Left lung (tissue), 10 donors: ENCODE results near the gene TSPEAR. TPM values are rescaled to one million over a fixed set of nuclear protein-coding genes. Genes with fewer than 3 reads are reported as not detected.

Experiments used
- ATAC-seq: fragments of 200-7000 bp; cut with Tn5 transposase; one replicate; pipeline ENCODE4 v1.9.1; 2020; ENCODE audit warnings: moderate library complexity
- DNase-seq, 4 donors: peaks; one replicate each; pipeline ENCODE4 v3.0.0-alpha.2; 2013 to 2020
- H3K27ac ChIP-seq, 2 donors: fragments of 200-600 bp; sonication (generic) in 1 of 2; one replicate each; pipeline versions ENCODE4 v1.5.0 to v1.8.0; 2020 to 2021
- H3K27me3 ChIP-seq, 2 donors: fragments of 200-600 bp; sonication (generic) in 1 of 2; one replicate each; pipeline versions ENCODE4 v1.5.0 to v1.8.0; 2020 to 2021
- H3K36me3 ChIP-seq, 2 donors: fragments of 200-600 bp; sonication (generic) in 1 of 2; one replicate each; pipeline versions ENCODE4 v1.5.0 to v1.8.0; 2020 to 2021
- H3K4me1 ChIP-seq, 2 donors: fragments of 200-600 bp; one replicate each; pipeline ENCODE4 v1.8.0; 2021
- H3K4me3 ChIP-seq, 2 donors: fragments of 200-600 bp; sonication (generic) in 1 of 2; one replicate each; pipeline versions ENCODE4 v1.5.0 to v1.8.0; 2020 to 2021; ENCODE audit warnings: mild to moderate bottlenecking in 1 of 2
- H3K9me3 ChIP-seq, 2 donors: fragments of 200-600 bp; sonication (generic) in 1 of 2; one replicate each; pipeline versions ENCODE4 v1.5.0 to v1.8.0; 2020 to 2021
- CTCF ChIP-seq, 2 donors: fragments of 200-600 bp; sonication (generic) in 1 of 2; IDR thresholded peaks; one replicate each; pipeline versions ENCODE4 v1.5.0 to v1.8.0; 2021; ENCODE audit warnings: antibody characterized with exemption in 2 of 2
- intact Hi-C, 2 donors: fragments of 100-400 bp; cut with DNase I; formaldehyde crosslinking; loops; one replicate each; pipeline versions ENCODE4 v1.11.2 to v1.14.2; 2022
- polyA plus RNA-seq, 6 donors: library from polyadenylated mRNA; unstranded; fragments of 120-200 nt; gene quantifications; one replicate each; pipeline ENCODE4 v1.2.1, GENCODE V29; 2013; ENCODE audit not compliant: insufficient read length in 6 of 6
- total RNA-seq, 2 donors: library from RNA; stranded (reverse); fragmentation: NEBNext Ultra II Directional; extraction: Animal tissue kit (Norgen Biotek cat#: 25700); gene quantifications; one replicate each; pipeline ENCODE4 v1.2.1, GENCODE V29; 2021
- donor health status: DM: no; HTN: yes; CAD: no.
- donor health status: DM: no; HTN: no; CAD: no.

TSPEAR gene
- total and polyA plus RNA-seq, 8 donors = 0.10 to 4.7 (median 3.3) TPM

DNA sequence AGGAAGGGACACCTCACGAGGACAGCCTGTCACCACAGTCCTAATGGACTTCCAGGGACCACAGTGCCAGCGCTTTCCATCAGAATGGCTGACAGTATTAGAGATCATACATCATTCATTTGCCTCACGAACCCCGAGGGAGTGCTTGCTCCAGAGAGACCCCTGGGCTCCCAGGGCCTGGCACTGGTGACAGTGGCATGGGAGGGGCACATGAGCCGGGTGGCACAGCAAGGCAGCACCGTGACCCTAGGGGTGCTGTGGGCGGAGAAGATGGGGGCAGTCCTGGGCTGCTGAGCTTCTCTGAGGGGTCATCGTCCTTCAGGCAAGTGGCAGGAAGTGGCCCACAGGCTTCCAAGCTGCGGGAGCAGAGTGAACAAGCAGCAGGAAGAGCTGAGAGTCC is 16.4 kb upstream of the TSPEAR start:
- no peak for ATAC-seq
- no peak overlapping the region for H3K27ac ChIP-seq
- no peaks in the 10 kb centered on the region for H3K36me3 ChIP-seq
- intact Hi-C loops = no loop called here
- no peak for DNase-seq
- H3K4me1 ChIP-seq = no peaks in the 10 kb centered on the region
- H3K4me3 ChIP-seq = no peak overlapping the region
- H3K27me3 ChIP-seq = peaks cover 15 to 62% of the 10 kb centered on the region in 2 donors
- no peaks in the 10 kb centered on the region for H3K9me3 ChIP-seq
- no peak for TF ChIP-seq CTCF (IDR thresholded peaks at IDR 0.05)

- Histone ChIP-seq H3K27ac (no peak overlapping the region), H3K4me1 (no peaks in the 10 kb centered on the region), H3K9me3 (no peaks in the 10 kb centered on the region), H3K4me3 (no peak overlapping the region), H3K27me3 (peaks cover 19 to 67% of the 10 kb centered on the region in 2 donors), H3K36me3 (no peaks in the 10 kb centered on the region)
- ATAC-seq (no peak), DNase-seq (no peak)
- intact Hi-C loops = no loop called here
- no peak for TF ChIP-seq CTCF (IDR thresholded peaks at IDR 0.05)
Observed at GRCh38 chr21:44727321-44727720, 15.9 kb upstream of the TSPEAR start.

DNA sequence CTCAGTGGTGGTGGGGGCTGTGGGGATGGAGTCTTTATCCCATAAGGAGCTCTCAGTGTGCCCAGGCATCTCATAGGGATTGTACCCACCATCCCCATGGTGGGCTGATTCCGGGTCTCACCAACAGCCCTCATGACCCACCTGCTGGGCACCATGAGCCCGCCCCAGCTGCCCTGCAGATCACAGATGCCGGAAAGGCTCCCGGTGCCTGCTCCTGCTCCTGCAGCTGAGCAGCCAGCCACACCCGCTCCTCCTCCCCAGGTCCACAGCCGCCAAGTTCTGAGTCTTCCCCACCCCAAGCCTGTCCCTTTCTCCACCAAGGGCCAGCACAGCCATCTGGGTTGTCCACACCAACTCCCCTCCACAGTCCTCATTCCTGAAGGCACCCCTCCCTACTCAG is 15.5 kb upstream of the TSPEAR start:
- no peak for TF ChIP-seq CTCF (IDR thresholded peaks at IDR 0.05)
- DNase-seq (no peak), ATAC-seq (no peak)
- Histone ChIP-seq H3K27ac (no peak overlapping the region), H3K4me3 (no peak overlapping the region), H3K27me3 (peaks cover 19 to 72% of the 10 kb centered on the region in 2 donors), H3K4me1 (no peaks in the 10 kb centered on the region), H3K9me3 (no peaks in the 10 kb centered on the region), H3K36me3 (no peaks in the 10 kb centered on the region)
- intact Hi-C loops = no loop called here

GRCh38 chr21:44724926-44725325 is 13.6 kb upstream of the TSPEAR start:
- no peaks in the 10 kb centered on the region for H3K36me3 ChIP-seq
- no peak for ATAC-seq
- no peaks in the 10 kb centered on the region for H3K9me3 ChIP-seq
- DNase-seq = no peak
- H3K4me1 ChIP-seq = no peaks in the 10 kb centered on the region
- H3K4me3 ChIP-seq = no peak overlapping the region
- no peak for TF ChIP-seq CTCF (IDR thresholded peaks at IDR 0.05)
- H3K27me3 ChIP-seq = peaks cover 19 to 87% of the 10 kb centered on the region in 2 donors
- intact Hi-C loops = no loop called here
- no peak overlapping the region for H3K27ac ChIP-seq

DNA sequence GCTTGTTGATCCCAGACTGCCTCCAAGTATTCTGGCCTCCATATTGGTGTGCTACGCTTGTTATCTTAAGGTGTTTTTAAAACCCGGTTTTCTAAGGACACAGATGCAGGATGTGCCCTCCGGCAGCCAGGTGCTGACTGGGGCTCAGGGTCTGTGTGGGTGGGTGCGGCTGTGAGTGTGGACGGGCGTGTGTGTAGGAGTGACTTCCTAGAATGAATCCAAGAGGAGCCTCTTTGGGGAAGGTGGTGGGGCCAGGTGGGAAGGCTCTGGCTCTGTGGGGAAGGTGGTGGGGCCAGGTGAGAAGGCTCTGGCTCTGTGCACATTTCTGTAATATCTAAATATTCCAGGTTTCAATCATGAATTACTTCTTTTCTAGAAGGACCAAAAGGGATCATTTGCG is 12.8 kb upstream of the TSPEAR start:
- intact Hi-C loops = no loop called here
- Histone ChIP-seq H3K27me3 (peaks cover 19 to 88% of the 10 kb centered on the region in 2 donors), H3K4me3 (no peak overlapping the region), H3K36me3 (no peaks in the 10 kb centered on the region), H3K9me3 (no peaks in the 10 kb centered on the region), H3K27ac (no peak overlapping the region), H3K4me1 (no peaks in the 10 kb centered on the region)
- DNase-seq (no peak), ATAC-seq (no peak)
- TF ChIP-seq CTCF (IDR thresholded peaks at IDR 0.05) = no peak
